Lower leg skin (tissue), 4 donors: Measurements from ENCODE around the gene AKAP8L. TPM values are rescaled to one million over a fixed set of nuclear protein-coding genes. Genes with fewer than 3 reads are reported as not detected.

Source experiments
- DNase-seq, 2 donors: peaks; one replicate each; pipeline ENCODE4 v3.0.0-alpha.2; 2019; ENCODE audit warnings: low spot score in 2 of 2
- H3K4me3 ChIP-seq: fragments of 200-600 bp; sonication (generic); 2 replicates; pipeline ENCODE4 v1.5.1; 2017; ENCODE audit warnings: mild to moderate bottlenecking, low read depth; ENCODE audit not compliant: poor library complexity, severe bottlenecking
- POLR2A ChIP-seq, 2 donors: fragments of 450-650 bp; IDR thresholded peaks; one replicate each; pipeline ENCODE4 v1.6.1; 2016 to 2017; ENCODE audit warnings: antibody characterized with exemption in 2 of 2, mild to moderate bottlenecking in 1 of 2, moderate library complexity in 1 of 2
- WGBS, 2 donors: methylation state at CpG; one replicate each; pipeline ENCODE4 v1.1.5; 2018; 5-methylcytosine and 5-hydroxymethylcytosine counted together
- intact Hi-C: fragments of 100-400 bp; cut with DNase I; formaldehyde crosslinking; loops from one replicate; pipeline ENCODE4 v1.15.0; 2023; ENCODE audit warnings: low total_unique reads
- total RNA-seq, 4 donors: library from RNA; depleted of rRNA; stranded (reverse); fragments of >200 nt; gene quantifications; one replicate each; pipeline ENCODE4 v1.1.0, GENCODE V29; 2016
- TF ChIP-seq, protein P1 (sequence below), 3 donors: fragments of 450-650 bp; IDR thresholded peaks; one replicate each; pipeline ENCODE4 v1.5.1; 2016; ENCODE audit warnings: antibody characterized with exemption in 3 of 3, mild to moderate bottlenecking in 3 of 3, moderate library complexity in 2 of 3

AKAP8L gene
- total RNA-seq, 4 donors from 2014 or later: 82.4 to 141 (median 95.3) TPM

DNA sequence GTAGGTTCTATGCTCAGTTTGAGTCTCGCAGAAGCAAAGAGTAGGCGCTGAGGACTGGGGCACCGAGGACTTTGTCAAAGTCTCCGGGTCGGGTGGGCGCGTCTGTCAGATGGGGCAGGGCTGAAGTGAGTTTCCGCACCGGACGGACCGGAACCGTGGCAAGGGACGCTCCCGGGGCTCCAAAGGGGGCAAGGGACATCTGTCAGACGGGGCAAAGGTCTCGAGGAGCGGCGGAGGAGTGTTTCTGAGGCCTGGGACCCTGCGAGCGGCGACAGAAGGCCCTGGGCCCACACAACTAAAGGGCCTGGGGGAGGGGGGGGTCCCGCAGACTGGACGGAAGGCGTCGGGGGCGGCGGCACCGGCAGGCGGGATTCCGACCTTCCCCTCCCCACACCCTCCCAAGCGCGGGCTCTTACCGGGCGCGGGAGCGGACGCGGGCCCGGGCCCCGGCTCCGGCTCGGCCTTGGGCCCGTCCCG lies 13.3 kb upstream of the AKAP8L start:
- DNase-seq: no peak
- peak overlapping the region; percentile 82 for H3K4me3 ChIP-seq
- WGBS, 2 donors: 1% methylated on average over 18 to 26 of the region's 44 CpGs
- intact Hi-C loops: no loop called here
- no peak for TF ChIP-seq POLR2A (IDR thresholded peaks at IDR 0.05)
- TF ChIP-seq, protein P1, sequence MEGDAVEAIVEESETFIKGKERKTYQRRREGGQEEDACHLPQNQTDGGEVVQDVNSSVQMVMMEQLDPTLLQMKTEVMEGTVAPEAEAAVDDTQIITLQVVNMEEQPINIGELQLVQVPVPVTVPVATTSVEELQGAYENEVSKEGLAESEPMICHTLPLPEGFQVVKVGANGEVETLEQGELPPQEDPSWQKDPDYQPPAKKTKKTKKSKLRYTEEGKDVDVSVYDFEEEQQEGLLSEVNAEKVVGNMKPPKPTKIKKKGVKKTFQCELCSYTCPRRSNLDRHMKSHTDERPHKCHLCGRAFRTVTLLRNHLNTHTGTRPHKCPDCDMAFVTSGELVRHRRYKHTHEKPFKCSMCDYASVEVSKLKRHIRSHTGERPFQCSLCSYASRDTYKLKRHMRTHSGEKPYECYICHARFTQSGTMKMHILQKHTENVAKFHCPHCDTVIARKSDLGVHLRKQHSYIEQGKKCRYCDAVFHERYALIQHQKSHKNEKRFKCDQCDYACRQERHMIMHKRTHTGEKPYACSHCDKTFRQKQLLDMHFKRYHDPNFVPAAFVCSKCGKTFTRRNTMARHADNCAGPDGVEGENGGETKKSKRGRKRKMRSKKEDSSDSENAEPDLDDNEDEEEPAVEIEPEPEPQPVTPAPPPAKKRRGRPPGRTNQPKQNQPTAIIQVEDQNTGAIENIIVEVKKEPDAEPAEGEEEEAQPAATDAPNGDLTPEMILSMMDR (IDR thresholded peaks at IDR 0.05): no peak

DNA sequence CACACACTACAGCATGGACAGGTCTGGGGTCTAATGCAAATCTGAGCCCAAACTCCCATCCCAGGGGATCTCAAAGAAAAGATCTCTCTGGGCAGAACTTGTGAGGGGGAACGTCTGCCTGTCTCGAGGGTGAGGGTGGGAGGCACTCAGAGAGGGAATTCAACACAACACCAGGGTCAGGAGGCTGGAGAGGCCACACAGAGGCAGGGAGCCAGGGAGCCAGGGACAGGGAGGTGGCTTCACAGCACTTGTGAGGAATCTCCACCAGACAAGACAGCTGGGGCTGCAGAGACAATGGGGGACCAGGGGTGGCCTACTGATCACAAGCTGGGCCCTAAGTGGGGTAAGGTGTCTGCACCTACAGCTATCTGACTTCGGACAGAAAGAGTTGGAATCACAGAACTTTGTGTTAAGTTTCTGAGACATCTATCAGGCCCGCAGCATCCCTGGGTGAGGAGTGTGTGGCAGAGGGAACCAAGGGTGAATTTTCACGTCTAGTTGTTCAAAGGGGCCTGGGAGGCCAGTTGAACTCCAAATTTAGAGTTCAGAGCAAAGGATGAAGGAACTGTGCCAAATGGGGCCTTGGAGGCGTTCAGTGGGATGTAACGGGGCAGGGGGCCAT lies 12.7 kb upstream of the AKAP8L start:
- 6 to 13% methylated on average over 7 of the region's 7 CpGs for WGBS, 2 donors
- TF ChIP-seq, protein P1 (IDR thresholded peaks at IDR 0.05): no peak
- no peak for TF ChIP-seq POLR2A (IDR thresholded peaks at IDR 0.05)
- no peak for DNase-seq
- peak overlapping the region; percentile 82 for H3K4me3 ChIP-seq
- intact Hi-C loops: no loop called here

DNA sequence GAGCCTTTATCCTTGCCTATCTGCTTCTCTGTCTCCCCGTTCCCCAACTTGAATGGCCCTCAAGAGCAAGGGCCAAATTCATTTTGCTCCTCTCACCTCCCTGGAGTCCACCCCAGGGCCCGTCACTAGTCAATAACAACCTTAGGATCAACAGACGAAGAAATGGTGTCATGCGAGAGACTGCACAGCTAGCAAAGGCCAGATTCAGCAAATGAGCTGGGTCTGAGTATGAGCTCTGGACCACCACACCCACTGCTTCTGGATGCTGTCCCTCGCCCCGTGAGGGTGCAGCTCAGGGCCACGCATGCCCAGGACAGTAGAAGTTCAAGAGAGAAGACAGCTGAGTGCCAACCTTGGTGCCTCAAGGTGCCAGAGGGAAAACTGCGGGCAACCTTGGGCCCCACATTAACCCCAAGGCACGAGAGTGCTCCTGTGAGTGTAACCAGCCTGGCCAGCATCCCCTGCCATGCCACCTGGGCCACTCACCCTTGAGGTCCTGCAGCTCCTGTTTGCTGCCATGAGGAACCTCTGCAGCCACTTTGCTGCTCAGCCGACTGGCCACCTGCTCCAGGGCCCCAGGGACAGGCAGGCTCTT lies 11.8 kb upstream of the AKAP8L start:
- intact Hi-C loops: no loop called here
- DNase-seq: no peak
- WGBS, 2 donors: 43 to 44% methylated on average over 10 of the region's 10 CpGs
- TF ChIP-seq, protein P1 (IDR thresholded peaks at IDR 0.05): no peak
- no peak for TF ChIP-seq POLR2A (IDR thresholded peaks at IDR 0.05)
- no peak overlapping the region for H3K4me3 ChIP-seq

DNA sequence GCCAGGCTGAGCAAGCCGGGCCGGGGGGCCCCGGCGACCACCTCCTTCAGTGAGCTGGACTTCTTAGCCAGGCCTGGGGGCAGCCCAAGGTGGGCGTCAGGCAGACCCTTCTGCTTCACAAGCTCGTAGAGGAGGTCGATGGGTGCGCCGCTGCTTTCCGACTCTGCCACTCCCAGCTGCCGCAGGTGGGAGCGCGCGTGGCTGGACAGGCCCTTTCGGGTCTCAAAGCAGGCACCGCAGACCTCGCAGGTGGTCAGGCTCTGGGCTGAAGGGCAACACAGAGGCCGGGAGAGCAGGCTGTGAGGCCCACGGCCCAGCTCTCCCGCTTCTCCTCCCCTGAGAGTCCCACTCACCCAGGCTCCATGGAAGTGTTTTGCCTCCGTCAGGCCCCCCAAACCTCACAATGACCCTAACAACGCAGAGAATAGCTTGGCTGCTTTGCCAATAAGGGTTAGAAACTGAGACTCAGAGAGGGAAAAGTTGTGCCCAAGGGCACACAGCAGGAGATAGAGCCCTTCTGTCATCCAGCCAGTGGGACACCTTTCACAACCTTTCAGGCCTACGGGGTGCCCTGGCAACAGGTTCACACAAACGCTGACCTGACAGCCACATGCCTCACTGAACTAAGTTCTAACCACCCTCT lies 11.2 kb upstream of the AKAP8L start:
- WGBS, 2 donors: 84 to 90% methylated on average over 23 to 24 of the region's 24 CpGs
- TF ChIP-seq, protein P1 (IDR thresholded peaks at IDR 0.05): no peak
- TF ChIP-seq POLR2A (IDR thresholded peaks at IDR 0.05): no peak
- H3K4me3 ChIP-seq: no peak overlapping the region
- DNase-seq: no peak
- intact Hi-C loops: no loop called here

DNA sequence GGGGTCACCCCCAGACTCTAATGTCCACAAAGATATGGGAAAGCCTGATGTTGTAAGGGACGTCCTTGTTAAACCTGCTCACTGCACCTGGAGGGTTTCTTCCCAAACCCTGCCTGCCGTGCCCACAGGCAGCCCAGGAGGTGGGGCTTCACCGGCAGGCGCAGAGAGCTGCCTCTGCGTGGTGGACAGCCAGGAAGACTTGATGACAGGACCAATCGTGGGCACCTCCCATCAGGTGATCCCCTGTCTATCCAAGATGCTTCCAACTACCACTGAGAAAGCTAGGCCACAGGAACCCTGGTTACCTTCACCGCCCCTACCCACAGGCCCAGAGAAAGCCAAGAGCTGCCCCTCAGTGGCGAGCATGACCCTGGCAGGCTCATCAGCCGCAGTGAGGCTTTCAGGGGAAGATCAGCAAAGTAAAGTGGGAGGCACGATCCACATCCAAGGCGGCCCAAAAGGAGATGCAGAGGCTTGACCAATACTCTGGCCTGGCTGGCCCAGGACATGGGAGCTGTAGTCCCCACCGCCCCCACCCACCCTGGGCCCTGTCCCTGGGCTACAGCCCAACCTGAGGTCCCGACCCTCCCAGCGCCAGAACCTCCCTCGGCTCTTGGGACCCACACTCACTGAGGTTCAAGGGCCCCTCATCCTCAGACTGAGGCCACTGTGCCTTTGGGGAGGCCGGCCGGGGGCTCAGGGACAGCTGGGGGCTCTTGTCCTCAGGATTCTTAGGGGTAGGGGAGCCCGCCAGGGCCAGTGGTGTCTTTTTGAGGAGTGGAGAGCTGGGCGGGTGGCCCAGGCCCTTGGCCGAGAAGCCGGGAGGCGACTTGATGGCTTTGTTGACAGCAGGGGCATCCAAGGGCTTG lies 10.4 kb upstream of the AKAP8L start:
- intact Hi-C loops: no loop called here
- WGBS, 2 donors: 87 to 89% methylated on average over 15 of the region's 22 CpGs
- no peak overlapping the region for H3K4me3 ChIP-seq
- no peak for TF ChIP-seq POLR2A (IDR thresholded peaks at IDR 0.05)
- TF ChIP-seq, protein P1 (IDR thresholded peaks at IDR 0.05): no peak
- no peak for DNase-seq
